GM18909 (cell line): ENCODE data around the gene KBTBD12.
"Not testable (repeated sequence)": the region's sequence is repeated elsewhere in the genome, so short reads cannot be mapped to it uniquely, and the experiment has no call there.

Experiments
- ATAC-seq: cut with Tn5 transposase; IDR thresholded peaks from one replicate; pipeline ENCODE4 v1.9.1; 2021; ENCODE audit warnings: mild to moderate bottlenecking; ENCODE audit not compliant: unreplicated experiment, poor library complexity

KBTBD12 gene

GRCh38 chr3:127915115-127915936 lies at the start of gene KBTBD12:
TSS of gene KBTBD12 (plus strand) at chr3:127915232. CDS start at chr3:127923062, 7,830 bp downstream.
- ATAC-seq = no peak

- ATAC-seq = no peak
Measured at GRCh38 chr3:127865941-127866340, 49.1 kb upstream of the KBTBD12 start.

DNA sequence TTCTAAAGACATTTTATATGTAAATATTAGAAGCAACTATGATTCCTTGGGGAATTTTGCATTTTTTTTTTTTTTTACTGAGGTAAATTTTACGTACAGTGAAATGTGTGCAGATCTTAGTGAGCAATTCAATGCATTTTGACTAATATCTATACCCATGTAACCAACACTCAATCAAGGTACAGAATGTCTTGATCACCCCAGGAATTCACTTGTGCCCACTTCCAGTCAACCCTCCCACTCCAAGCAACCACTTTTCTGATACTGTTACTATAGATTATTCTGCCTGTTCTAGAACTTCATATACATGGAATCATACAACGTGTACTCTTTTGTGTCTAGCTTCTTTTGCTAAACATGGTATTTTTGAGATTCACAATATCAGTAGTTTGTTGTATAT lies 47.6 kb upstream of the KBTBD12 start:
- no peak for ATAC-seq

GRCh38 chr3:127867986-127868385 lies 47.0 kb upstream of the KBTBD12 start:
- ATAC-seq = no peak

DNA sequence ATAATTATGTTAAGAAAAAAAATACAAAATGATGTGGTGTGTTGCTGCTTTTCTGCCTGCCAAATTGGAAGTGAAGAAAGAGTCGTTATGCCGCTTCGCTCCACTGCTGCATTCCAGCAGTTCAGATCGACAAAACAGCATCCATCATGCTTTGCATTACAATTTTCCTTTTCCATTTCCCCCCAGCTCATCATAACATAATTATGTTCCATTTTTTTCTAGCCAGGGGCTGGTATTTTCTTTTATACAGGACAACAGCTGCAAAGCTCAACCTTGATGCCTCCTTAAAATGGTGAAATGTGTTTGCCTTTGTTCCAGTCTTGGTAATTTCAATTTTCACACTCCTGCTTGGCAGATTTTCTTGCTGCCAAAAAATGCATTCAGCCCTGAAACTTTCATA lies 44.9 kb upstream of the KBTBD12 start:
- ATAC-seq = no peak

DNA sequence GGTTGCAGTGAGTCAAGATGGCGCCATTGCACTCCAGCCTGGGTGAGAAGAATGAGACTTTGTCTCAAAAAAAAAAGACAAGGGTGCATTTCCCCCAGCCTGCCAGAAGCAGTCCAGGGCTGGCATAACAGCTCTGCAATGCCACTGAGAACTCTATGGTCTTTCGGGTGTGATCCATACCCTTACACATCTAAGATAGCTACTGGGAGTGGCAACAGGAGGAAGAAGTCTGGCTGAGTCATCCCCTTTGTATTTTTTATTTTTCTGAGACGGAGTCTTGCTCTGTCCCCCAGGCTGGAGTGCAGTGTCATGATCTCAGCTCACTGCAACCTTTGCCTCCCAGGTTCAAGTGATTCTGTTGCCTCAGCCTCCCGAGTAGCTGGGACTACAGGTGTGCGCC lies 40.9 kb upstream of the KBTBD12 start:
- ATAC-seq = not testable (repeated sequence)

DNA sequence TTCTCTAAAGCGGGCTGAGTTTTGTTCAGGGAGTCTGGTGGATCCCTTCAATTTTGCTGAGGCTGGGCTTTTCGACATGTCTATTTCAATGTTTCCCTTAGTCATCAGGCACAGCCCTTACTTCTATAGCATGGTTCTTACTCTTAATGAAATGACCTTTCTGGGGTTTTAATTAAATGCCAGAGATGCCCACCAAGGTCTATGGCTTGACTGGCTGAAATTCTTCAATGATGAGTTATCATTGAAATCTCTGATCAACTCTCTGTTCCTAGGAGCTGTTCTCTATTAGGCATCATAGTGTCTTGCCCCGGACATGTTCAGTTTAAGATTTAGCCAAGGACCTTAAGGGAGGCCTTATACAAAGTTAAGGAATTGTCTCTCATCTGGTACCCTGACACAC lies 33.4 kb upstream of the KBTBD12 start:
- no peak for ATAC-seq

- no peak for ATAC-seq
Measured at GRCh38 chr3:127884041-127884440, 31.0 kb upstream of the KBTBD12 start.

- ATAC-seq = no peak
Measured at GRCh38 chr3:127886231-127886955, 28.6 kb upstream of the KBTBD12 start.

DNA sequence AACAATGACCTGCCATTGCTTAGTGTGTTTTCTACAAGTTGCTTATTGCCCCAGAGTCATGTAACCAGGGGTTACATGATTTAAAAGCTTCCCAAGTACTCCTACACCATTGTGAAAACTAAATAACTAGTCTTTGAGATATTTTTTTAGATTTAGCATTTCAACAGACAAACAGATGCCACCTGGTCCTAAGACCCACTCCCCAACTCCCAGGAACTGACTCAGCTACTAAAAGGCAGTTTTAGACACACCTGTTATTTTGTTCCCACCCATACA lies 28.1 kb upstream of the KBTBD12 start:
- no peak for ATAC-seq

- ATAC-seq = no peak
Measured at GRCh38 chr3:127887321-127887720, 27.7 kb upstream of the KBTBD12 start.

GRCh38 chr3:127888156-127888555 lies 26.9 kb upstream of the KBTBD12 start:
- no peak for ATAC-seq

DNA sequence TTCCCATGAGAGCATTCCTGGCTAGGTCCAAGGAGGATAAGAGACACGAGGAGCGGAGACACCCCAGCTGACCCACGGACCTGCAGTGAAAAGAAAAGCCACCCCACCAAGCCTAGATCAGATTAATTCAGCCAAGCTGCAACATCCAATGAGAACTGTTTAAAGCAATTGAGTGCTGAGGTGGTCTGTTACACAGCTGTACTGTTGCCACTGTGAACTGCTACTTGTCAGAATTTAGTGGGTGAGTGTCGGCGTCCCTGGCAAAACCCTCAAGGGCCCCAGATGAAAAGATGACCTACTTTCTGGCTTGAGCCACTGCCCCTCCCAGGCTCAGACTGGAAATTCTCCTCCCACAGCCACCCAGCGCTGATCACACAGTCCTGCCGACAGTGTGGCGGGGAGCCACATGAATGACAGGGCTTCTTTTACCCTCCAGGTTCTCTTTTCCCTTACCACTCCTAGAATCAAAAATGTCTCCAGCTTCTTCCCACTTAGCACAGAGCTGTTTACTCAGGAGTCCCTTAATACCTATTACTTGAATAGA lies 26.4 kb upstream of the KBTBD12 start:
- no peak for ATAC-seq

DNA sequence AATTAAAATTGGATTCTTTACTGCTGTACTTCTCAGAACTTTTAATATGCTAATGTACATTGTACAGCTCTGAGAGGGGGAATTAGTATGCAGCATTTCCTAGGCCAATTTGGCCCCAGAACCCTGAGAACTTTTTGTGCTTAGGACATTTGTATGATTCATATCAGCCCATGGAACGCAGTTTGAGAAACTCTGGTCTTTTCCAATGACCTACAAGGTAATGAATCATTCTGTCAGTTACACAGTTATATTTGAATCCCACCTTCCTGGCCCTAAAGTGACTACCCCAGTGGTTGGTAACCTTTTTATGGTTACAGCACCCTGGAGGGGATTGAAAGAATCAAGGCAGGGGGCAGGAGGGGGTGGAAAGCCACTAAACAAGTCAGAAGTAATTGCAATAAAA lies 25.6 kb upstream of the KBTBD12 start:
- ATAC-seq = no peak

DNA sequence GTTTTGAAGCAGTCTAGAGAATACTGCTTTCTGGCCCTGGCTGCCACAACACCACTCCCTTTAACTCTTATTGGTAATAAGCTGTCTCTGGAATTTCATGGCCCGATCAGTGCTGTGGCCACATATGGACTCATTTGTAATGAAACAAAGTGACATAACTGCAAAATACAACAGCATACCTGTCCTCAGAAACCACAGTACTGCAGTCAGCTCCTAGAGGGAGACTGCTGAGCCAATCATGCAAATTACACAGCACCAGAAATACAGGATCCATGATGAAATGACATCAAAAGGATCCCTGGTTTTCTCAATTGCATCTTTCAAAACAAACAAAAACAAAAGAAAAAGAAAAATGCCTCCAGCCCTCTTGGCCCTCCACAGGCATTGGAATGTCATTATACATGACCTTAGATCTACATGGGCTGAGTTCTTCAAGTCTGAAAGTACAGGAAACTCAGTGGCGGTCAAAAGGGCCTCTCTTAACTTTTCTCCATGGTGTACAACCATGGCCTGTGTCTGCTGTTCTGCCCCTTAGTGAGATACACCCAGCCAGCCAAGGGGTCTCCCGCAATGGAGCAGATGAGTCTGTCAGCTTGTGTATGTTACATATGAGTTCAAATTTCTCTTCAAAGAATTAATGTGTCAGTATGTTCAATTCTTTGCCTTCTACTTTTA lies 24.9 kb upstream of the KBTBD12 start:
- no peak for ATAC-seq

GRCh38 chr3:127890651-127891290 lies 24.3 kb upstream of the KBTBD12 start:
- ATAC-seq = not testable (repeated sequence)

DNA sequence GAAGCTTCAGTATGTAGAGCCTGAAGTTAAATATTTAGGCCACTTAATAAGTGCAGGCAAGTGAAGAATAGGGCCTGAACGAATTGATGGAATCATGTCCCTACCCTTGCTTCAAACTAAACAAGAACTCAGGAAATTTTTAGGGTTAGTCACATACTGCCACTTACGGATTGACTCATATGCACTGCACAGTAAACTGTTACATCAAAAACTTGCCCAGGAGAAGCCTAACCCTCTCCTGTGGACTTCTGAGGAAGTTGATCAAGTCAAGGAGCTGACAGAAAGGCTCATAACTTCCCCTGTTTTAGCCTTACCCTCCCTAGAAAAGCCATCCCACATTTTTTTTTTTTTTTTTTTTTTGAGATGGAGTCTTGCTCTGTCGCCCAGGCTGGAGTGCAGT lies 20.6 kb upstream of the KBTBD12 start:
- no peak for ATAC-seq

DNA sequence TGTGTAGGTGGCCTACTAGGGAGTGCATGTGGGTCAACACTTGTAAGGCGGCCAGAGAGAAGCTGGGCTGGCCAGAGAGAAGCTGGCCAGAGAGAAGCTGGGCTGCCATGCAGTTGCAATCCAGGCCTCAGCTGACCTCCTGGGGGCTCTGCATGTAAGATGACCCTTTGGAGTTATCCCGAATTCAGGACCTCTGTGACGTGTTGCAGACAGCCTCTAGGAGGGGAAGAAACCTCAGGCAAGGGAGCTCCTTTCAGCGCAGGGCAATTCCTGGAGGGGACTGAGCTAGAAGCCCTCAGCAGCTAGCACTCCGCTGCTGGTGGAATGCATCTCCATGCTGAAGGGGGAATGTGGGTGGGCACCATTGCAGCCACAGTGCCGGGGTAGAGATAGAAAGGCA lies 15.8 kb upstream of the KBTBD12 start:
- no peak for ATAC-seq

GRCh38 chr3:127899766-127900165 lies 15.3 kb upstream of the KBTBD12 start:
- no peak for ATAC-seq

- no peak for ATAC-seq
Measured at GRCh38 chr3:127900536-127900935, 14.5 kb upstream of the KBTBD12 start.

DNA sequence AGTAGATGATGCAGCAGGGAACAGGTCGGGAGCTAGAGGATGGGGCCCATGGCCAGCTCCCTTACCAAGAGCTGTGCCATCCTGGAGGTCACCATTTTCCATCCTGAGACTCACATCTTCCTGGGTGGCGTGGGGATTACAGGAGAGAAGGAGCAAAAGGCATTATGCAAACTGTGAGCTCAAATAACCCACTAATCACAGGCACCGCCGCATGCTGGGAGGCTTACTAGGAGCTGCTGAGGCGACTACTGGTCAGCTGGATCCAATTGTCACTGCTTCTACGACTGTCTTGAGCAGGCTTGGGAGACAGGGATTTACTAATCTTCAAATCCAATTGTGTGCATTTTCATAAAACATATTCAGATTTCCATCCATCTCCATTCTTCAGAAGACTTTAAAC lies 12.5 kb upstream of the KBTBD12 start:
- ATAC-seq = no peak
